Activated CD8-positive, alpha-beta T cell treated with anti-CD3 and anti-CD28 coated beads, Interleukin-2, amount 10 ng/mL, durations not matched to agents 7 days and 5 days (primary cell): Measurements from ENCODE around the gene MAD1L1. TPM values are rescaled to one million over a fixed set of nuclear protein-coding genes. Genes with fewer than 3 reads are reported as not detected.

Source experiments
- ATAC-seq: fragments of 150-1000 bp; cut with Tn5 transposase; one replicate; pipeline ENCODE4 v1.10.0; 2021; ENCODE audit warnings: moderate library complexity
- CTCF ChIA-PET: fragments of 350-600 bp; sonication (Branson Sonifier 250); formaldehyde crosslinking; loops from one replicate; lab custom pipeline; 2021; ENCODE audit warnings: antibody characterized with exemption; lab: Charles Lee
- POLR2A ChIA-PET: fragments of 350-600 bp; sonication (Branson Sonifier 250); formaldehyde crosslinking; loops from one replicate; lab custom pipeline; 2021; ENCODE audit warnings: antibody characterized with exemption; lab: Charles Lee
- DNase-seq: peaks from one replicate; pipeline ENCODE4 v3.0.0-alpha.2; 2020
- H3K27ac Mint-ChIP-seq: one replicate; pipeline ENCODE4 v1.8.0; 2021; ENCODE audit warnings: mild to moderate bottlenecking, mixed read lengths
- H3K27me3 Mint-ChIP-seq: one replicate; pipeline ENCODE4 v1.8.0; 2021; ENCODE audit warnings: low read depth, mixed read lengths
- H3K36me3 Mint-ChIP-seq: one replicate; pipeline ENCODE4 v1.8.0; 2021; ENCODE audit warnings: low read depth, mixed read lengths
- H3K4me1 Mint-ChIP-seq: one replicate; pipeline ENCODE4 v1.8.0; 2021; ENCODE audit warnings: low read depth, mixed read lengths
- H3K4me3 Mint-ChIP-seq: one replicate; pipeline ENCODE4 v1.8.0; 2021; ENCODE audit warnings: mild to moderate bottlenecking, mixed read lengths
- H3K9me3 Mint-ChIP-seq: one replicate; pipeline ENCODE4 v1.8.0; 2022; ENCODE audit warnings: mixed read lengths; ENCODE audit not compliant: insufficient read depth
- total RNA-seq, 2 experiments: library from RNA; stranded (reverse); gene quantifications; one replicate each; pipeline ENCODE4 v1.2.3, GENCODE V29; 2021

MAD1L1 gene
- total RNA-seq, 2 experiments from 2014 or later: 79.8 to 82.7 TPM

- Mint-ChIP-seq H3K36me3 (peaks cover 45% of the 10 kb centered on the region), H3K4me1 (peaks cover 62% of the 10 kb centered on the region), H3K27me3 (no peaks in the 10 kb centered on the region), H3K27ac (peak overlapping the region; percentile 82), H3K9me3 (no peaks in the 10 kb centered on the region), H3K4me3 (peak overlapping the region; percentile 71)
- ChIA-PET CTCF (interaction anchor here (1.2 to 2.3 kb wide), 5 partner anchors 13 to 454 kb away, joined by 3 to 9 read pairs (median 5); no protein-coding TSS in a partner anchor), POLR2A (interaction anchor here (0.5 to 1.0 kb wide), 5 partner anchors 8 to 464 kb away, joined by 3 to 4 read pairs (median 3); no protein-coding TSS in a partner anchor)
- DNase-seq (peak; percentile 60), ATAC-seq (peak; percentile 60)
These were observed 16.4 kb upstream of the MAD1L1 start for GRCh38 chr7:2248984-2249694.

- POLR2A ChIA-PET: no interaction called here
- ATAC-seq (no peak), DNase-seq (peak; percentile 33)
- Mint-ChIP-seq H3K4me1 (peaks cover 71% of the 10 kb centered on the region), H3K36me3 (peaks cover 47% of the 10 kb centered on the region), H3K27ac (no peak overlapping the region), H3K9me3 (no peaks in the 10 kb centered on the region), H3K4me3 (no peak overlapping the region), H3K27me3 (no peaks in the 10 kb centered on the region)
- CTCF ChIA-PET: interaction anchor here (0.8 to 2.5 kb wide), 6 partner anchors 14 to 452 kb away, joined by 3 to 9 read pairs (median 6); no protein-coding TSS in a partner anchor
These were observed 14.6 kb upstream of the MAD1L1 start for GRCh38 chr7:2247141-2247995.

- H3K4me3 Mint-ChIP-seq: no peak overlapping the region
- peaks cover 39% of the 10 kb centered on the region for H3K36me3 Mint-ChIP-seq
- POLR2A ChIA-PET: no interaction called here
- no peaks in the 10 kb centered on the region for H3K9me3 Mint-ChIP-seq
- H3K27ac Mint-ChIP-seq: peak overlapping the region; percentile 46
- ATAC-seq (no peak), DNase-seq (no peak)
- CTCF ChIA-PET: interaction anchor here (2.5 kb wide), 1 partner anchor 102 kb away, joined by 9 read pairs; no protein-coding TSS in a partner anchor
- H3K27me3 Mint-ChIP-seq: no peaks in the 10 kb centered on the region
- peaks cover 66% of the 10 kb centered on the region for H3K4me1 Mint-ChIP-seq
These were observed 13.3 kb upstream of the MAD1L1 start for GRCh38 chr7:2245883-2246675.

DNA sequence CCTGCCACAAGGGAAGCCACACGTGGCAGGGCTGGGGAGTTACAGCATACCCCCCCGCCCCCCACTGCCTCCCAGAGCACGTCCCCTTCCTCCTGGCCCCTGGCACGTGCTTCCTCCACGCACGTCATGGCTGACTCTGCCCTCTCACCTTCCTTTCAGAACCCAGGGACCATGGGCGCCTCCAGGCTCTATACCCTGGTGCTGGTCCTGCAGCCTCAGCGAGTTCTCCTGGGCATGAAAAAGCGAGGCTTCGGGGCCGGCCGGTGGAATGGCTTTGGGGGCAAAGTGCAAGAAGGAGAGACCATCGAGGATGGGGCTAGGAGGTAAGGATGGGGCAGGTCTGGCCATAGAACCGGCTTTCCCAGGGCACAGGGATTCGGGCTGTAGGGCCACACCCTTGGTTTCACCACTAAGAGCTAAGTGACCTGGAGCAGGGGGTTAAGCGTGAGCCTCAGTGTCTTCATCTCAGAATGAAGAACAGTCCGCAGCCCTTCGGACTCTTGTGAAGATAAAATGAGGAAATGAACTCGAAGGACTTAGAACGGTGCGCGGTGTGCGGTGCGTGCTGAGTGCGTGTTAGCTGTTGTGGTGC is 11.8 kb upstream of the MAD1L1 start:
- POLR2A ChIA-PET: no interaction called here
- DNase-seq: no peak

DNA sequence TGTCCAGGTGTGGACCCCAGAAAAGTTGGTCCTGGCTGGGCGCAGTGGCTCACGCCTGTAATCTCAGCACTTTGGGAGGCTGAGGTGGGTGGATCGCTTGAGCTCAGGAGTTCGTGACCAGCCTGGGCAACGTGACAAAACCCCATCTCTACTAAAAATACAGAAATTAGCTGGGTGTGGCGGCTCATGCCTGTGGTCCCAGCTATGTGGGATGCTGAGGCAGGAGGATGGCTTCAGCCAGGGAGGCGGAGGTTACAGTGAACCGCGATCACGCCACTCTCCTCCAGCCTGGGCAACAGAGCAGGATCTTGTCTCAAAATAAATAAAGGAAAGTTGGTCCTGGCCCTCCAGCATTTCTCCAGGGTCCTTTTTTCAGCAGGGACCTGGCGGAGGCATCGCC is 10.7 kb upstream of the MAD1L1 start:
- H3K27me3 Mint-ChIP-seq: no peaks in the 10 kb centered on the region
- peaks cover 57% of the 10 kb centered on the region for H3K4me1 Mint-ChIP-seq
- DNase-seq: no peak
- peaks cover 31% of the 10 kb centered on the region for H3K36me3 Mint-ChIP-seq
- H3K9me3 Mint-ChIP-seq: no peaks in the 10 kb centered on the region
- peak overlapping the region; percentile 95 for H3K4me3 Mint-ChIP-seq
- ChIA-PET CTCF (no interaction called here), POLR2A (interaction anchor here (2.7 kb wide), 1 partner anchor 11 kb away, joined by 15 read pairs; the partner anchor contains the start of gene MAD1L1)
- H3K27ac Mint-ChIP-seq: no peak overlapping the region
- no peak for ATAC-seq

More for the DNA sequence above, 11.8 kb upstream of the MAD1L1 start:
- H3K36me3 Mint-ChIP-seq: peaks cover 34% of the 10 kb centered on the region
- CTCF ChIA-PET: interaction anchor here (0.8 to 2.5 kb wide), 2 partner anchors 11 to 103 kb away, joined by 3 to 9 read pairs; no protein-coding TSS in a partner anchor
- peaks cover 67% of the 10 kb centered on the region for H3K4me1 Mint-ChIP-seq
- no peaks in the 10 kb centered on the region for H3K27me3 Mint-ChIP-seq
- no peak for ATAC-seq
- no peak overlapping the region for H3K4me3 Mint-ChIP-seq
- H3K9me3 Mint-ChIP-seq: no peaks in the 10 kb centered on the region
- no peak overlapping the region for H3K27ac Mint-ChIP-seq

GRCh38 chr7:2242541-2243429 is 10.0 kb upstream of the MAD1L1 start:
- ChIA-PET CTCF (interaction anchor here (1.7 kb wide), 1 partner anchor 105 kb away, joined by 7 read pairs; no protein-coding TSS in a partner anchor), POLR2A (interaction anchor here (0.6 to 2.7 kb wide), 8 partner anchors 8 to 146 kb away, joined by 3 to 15 read pairs (median 3); partner anchors contain the start of gene MAD1L1)
- Mint-ChIP-seq H3K27me3 (no peaks in the 10 kb centered on the region), H3K27ac (peak overlapping the region; percentile 96), H3K4me1 (peaks cover 51% of the 10 kb centered on the region), H3K4me3 (peak overlapping the region; percentile 95), H3K9me3 (no peaks in the 10 kb centered on the region), H3K36me3 (peaks cover 31% of the 10 kb centered on the region)
- ATAC-seq (peak; percentile 48), DNase-seq (peak; percentile 59)

DNA sequence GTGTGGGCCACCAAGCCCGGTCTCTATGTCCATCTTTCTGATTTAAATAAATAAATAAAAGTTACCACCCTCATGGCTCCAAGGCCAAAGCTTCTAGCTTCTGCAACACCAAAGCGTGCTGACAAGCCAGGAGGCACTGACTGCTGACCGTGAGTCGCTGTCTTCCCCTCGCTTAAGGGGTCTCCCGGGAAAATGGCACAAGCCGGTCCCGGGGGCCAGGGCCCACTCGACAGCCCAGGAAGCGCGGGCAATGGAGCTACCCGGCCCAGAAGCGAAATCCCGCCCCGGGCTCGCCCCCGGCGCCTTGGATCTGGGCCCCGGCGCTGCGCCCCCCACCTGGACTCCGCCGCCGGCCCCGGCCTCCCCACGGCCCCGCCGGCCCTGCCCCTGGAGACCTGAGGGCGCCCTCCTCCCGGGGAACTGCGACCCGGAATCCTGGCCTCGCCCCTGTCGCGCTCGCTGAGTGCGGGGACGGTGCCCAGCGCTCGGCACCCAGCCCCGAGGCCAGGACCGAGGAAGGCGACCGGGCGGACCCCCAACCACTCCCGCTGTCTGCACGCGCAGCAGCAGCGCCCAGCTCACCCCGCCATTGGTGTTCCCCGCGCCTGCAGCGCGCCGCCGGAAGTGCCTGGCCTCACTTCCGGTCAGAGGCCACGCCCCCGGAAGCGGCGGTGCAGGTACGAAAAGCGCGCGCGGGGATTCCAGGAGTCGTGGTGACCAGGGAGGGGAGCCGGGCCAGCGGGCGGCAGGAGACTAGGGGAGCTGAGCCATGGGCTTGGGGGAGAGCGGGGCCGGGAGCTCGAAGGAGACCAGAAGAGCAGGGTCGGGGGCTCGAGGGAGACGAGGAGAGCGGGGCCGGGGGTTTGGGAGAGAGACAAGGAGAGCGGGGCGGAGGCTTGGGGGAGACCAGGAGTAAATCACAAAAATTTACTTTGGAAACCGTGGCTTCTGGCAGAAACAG is 9.1 kb upstream of the MAD1L1 start, which contains the start of the genes MRM2 and NUDT1:
Gene MRM2 (minus strand): TSS at position 626 of the 961 bp plus-strand sequence. CDS start 36 bp downstream, at position 590.
Gene NUDT1 (plus strand): TSS at position 647 of the 961 bp plus-strand sequence. CDS start 2,349 bp downstream, outside the sequence.
- DNase-seq: peak; percentile 75
- ATAC-seq: peak; percentile 86
- peaks cover 37% of the 10 kb centered on the region for H3K36me3 Mint-ChIP-seq
- peaks cover 47% of the 10 kb centered on the region for H3K4me1 Mint-ChIP-seq
- H3K27ac Mint-ChIP-seq: peak within 1 kb of the TSS; percentile 96
- peak within 1 kb of the TSS; percentile 95 for H3K4me3 Mint-ChIP-seq
- H3K9me3 Mint-ChIP-seq: no peaks in the 10 kb centered on the region
- no peaks in the 10 kb centered on the region for H3K27me3 Mint-ChIP-seq
- ChIA-PET POLR2A (interaction anchor here (0.6 to 2.7 kb wide), 9 partner anchors 9 to 146 kb away, joined by 3 to 15 read pairs (median 3); partner anchors contain the start of gene MAD1L1), CTCF (interaction anchor here (1.0 to 1.7 kb wide), 5 partner anchors 10 to 738 kb away, joined by 3 to 7 read pairs (median 4); no protein-coding TSS in a partner anchor)

- H3K9me3 Mint-ChIP-seq: no peaks in the 10 kb centered on the region
- H3K27ac Mint-ChIP-seq: no peak overlapping the region
- ChIA-PET POLR2A (no interaction called here), CTCF (no interaction called here)
- ATAC-seq: no peak
- H3K4me3 Mint-ChIP-seq: no peak overlapping the region
- H3K27me3 Mint-ChIP-seq: no peaks in the 10 kb centered on the region
- peaks cover 38% of the 10 kb centered on the region for H3K4me1 Mint-ChIP-seq
- DNase-seq: no peak
- H3K36me3 Mint-ChIP-seq: peaks cover 40% of the 10 kb centered on the region
These were observed 6.5 kb upstream of the MAD1L1 start for GRCh38 chr7:2239242-2239641.

DNA sequence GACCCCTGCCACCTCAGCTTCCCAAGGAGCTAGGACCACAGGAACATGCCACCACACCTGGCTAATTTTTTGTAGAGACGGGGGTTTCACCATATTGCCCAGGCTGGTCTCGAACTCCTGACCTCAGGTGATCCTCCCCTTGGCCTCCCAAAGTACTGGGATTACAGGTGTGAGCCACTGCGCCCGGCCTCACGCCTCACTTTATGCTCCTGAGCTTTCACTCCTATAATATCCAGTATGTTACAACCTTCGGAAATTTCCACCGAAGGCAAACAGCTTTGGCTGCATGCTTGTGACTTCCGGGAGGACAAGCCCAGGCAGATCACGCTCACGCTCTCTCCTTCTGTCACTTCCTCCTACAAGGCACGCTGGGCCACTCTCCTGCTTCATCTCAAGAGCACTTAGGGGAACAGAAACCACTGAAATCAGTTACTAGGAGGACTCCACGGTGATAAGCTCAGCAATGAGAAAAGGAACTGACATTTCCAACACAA is 4.4 kb upstream of the MAD1L1 start:
- ChIA-PET CTCF (interaction anchor here (1.0 kb wide), 1 partner anchor 111 kb away, joined by 3 read pairs; no protein-coding TSS in a partner anchor), POLR2A (no interaction called here)
- ATAC-seq (no peak), DNase-seq (no peak)
- Mint-ChIP-seq H3K27me3 (no peaks in the 10 kb centered on the region), H3K9me3 (no peaks in the 10 kb centered on the region), H3K4me3 (no peak overlapping the region), H3K4me1 (peaks cover 31% of the 10 kb centered on the region), H3K27ac (peak overlapping the region; percentile 15), H3K36me3 (peaks cover 47% of the 10 kb centered on the region)
